Measurements from ENCODE around the gene DAB2IP.

DNA sequence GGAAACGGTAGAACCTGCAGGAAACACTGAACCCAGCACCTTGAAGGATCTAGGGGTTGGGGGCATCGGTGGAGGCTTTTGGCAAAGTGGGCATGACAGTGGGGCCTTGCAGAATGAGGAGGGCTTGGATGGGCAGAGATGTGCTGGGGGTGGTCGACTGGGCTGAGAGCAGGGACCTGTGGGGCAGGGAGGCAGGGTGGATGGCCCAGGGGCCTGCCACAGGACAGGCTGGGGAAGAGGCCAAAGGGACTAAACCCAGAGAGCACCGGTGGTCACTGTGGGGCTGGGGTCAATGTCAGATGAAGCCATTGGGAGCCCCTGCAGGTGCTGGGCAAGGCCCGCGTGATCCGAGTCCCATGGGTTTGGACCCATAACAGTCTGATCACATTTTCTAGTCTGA is 175.3 kb downstream of the DAB2IP start:
- TF ChIP-seq, protein P1, sequence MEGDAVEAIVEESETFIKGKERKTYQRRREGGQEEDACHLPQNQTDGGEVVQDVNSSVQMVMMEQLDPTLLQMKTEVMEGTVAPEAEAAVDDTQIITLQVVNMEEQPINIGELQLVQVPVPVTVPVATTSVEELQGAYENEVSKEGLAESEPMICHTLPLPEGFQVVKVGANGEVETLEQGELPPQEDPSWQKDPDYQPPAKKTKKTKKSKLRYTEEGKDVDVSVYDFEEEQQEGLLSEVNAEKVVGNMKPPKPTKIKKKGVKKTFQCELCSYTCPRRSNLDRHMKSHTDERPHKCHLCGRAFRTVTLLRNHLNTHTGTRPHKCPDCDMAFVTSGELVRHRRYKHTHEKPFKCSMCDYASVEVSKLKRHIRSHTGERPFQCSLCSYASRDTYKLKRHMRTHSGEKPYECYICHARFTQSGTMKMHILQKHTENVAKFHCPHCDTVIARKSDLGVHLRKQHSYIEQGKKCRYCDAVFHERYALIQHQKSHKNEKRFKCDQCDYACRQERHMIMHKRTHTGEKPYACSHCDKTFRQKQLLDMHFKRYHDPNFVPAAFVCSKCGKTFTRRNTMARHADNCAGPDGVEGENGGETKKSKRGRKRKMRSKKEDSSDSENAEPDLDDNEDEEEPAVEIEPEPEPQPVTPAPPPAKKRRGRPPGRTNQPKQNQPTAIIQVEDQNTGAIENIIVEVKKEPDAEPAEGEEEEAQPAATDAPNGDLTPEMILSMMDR (IDR thresholded peaks at IDR 0.05; ENCODE audit: poor library complexity, severe bottlenecking): no peak
- TF ChIP-seq SMC3 (conservative IDR thresholded peaks at IDR 0.05; ENCODE audit: poor library complexity) (no peak), EZH2 (IDR thresholded peaks at IDR 0.05; ENCODE audit: borderline replicate concordance, insufficient read depth, low read length, poor library complexity, severe bottlenecking) (no peak), POLR2AphosphoS5 (IDR thresholded peaks at IDR 0.05) (no peak), EP300 (conservative IDR thresholded peaks at IDR 0.05; ENCODE audit: poor library complexity, severe bottlenecking) (no peak), REST (IDR thresholded peaks at IDR 0.05; ENCODE audit: borderline replicate concordance) (no peak)

Measured in neural cell (in vitro differentiated cells).